HepG2 (cell line): ENCODE measurements around the gene SMIM13. TPM values are rescaled to one million over a fixed set of nuclear protein-coding genes. Genes with fewer than 3 reads are reported as not detected.
A peak's percentile ranks its signal among the peaks of the same experiment; 100 is the strongest.

Experiments
- AHDC1 ChIP-seq: sonication (generic); formaldehyde crosslinking; IDR thresholded peaks from 2 replicates; pipeline ENCODE4 v1.5.1; 2020; ENCODE audit warnings: mild to moderate bottlenecking, missing genetic modification reagents, borderline replicate concordance
- CTCF ChIP-seq: sonication (generic); formaldehyde crosslinking; IDR thresholded peaks from 2 replicates; pipeline ENCODE4 v1.5.0; 2020; ENCODE audit warnings: mild to moderate bottlenecking, missing genetic modification reagents, moderate library complexity
- DMTF1 ChIP-seq: sonication (generic); formaldehyde crosslinking; IDR thresholded peaks from 2 replicates; pipeline ENCODE4 v1.4.0; 2020; ENCODE audit warnings: mild to moderate bottlenecking, missing genetic modification reagents
- FOXA1 ChIP-seq, 2 experiments: fragments of 450-650 bp in 1 of 2; sonication (generic) in 1 of 2; formaldehyde crosslinking in 1 of 2; IDR thresholded peaks; 2 replicates each; pipeline versions ENCODE4 v1.4.0 to v1.6.1; 2016 to 2020; ENCODE audit warnings: missing genetic modification reagents in 1 of 2
- GFI1 ChIP-seq: sonication (generic); formaldehyde crosslinking; IDR thresholded peaks from 2 replicates; pipeline ENCODE4 v1.5.0; 2020; ENCODE audit warnings: missing genetic modification reagents, mild to moderate bottlenecking, borderline replicate concordance
- MAFK ChIP-seq, 2 experiments: IDR thresholded peaks in 1 of 2; conservative IDR thresholded peaks in 1 of 2; 2 replicates each; pipeline ENCODE4 v1.6.1; 2011; ENCODE audit warnings: improper control_type of control experiment in 2 of 2, low read length in 2 of 2
- MIXL1 ChIP-seq: IDR thresholded peaks from 2 replicates; pipeline ENCODE4 v1.6.1; 2016
- MTA3 ChIP-seq: sonication (generic); formaldehyde crosslinking; IDR thresholded peaks from 2 replicates; pipeline ENCODE4 v1.4.0; 2020; ENCODE audit warnings: missing genetic modification reagents
- NR2F2 ChIP-seq: IDR thresholded peaks from 2 replicates; pipeline ENCODE4 v1.6.1; 2012; ENCODE audit warnings: low read depth, inconsistent platforms, borderline replicate concordance
- NRL ChIP-seq: sonication (generic); formaldehyde crosslinking; IDR thresholded peaks from 2 replicates; pipeline ENCODE4 v1.5.0; 2020; ENCODE audit warnings: missing genetic modification reagents, mild to moderate bottlenecking, moderate library complexity, borderline replicate concordance
- PHF21A ChIP-seq: sonication (generic); formaldehyde crosslinking; IDR thresholded peaks from 2 replicates; pipeline ENCODE4 v1.5.0; 2020; ENCODE audit warnings: mild to moderate bottlenecking, missing genetic modification reagents
- RFX1 ChIP-seq: fragments of 450-650 bp; IDR thresholded peaks from 2 replicates; pipeline ENCODE4 v1.6.1; 2017
- RNF2 ChIP-seq: fragments of 450-650 bp; conservative IDR thresholded peaks from 2 replicates; pipeline ENCODE4 v1.6.1; 2016; ENCODE audit warnings: low read depth
- SAP130 ChIP-seq: IDR thresholded peaks from 2 replicates; pipeline ENCODE4 v1.6.1; 2016; ENCODE audit warnings: low read depth
- SRSF1 ChIP-seq: fragments of 200-400 bp; formaldehyde crosslinking; optimal IDR thresholded peaks from 2 replicates; pipeline ENCODE3; 2017; ENCODE audit warnings: mild to moderate bottlenecking, low read depth, low read length, moderate library complexity
- TEAD3 ChIP-seq: optimal IDR thresholded peaks from 2 replicates; pipeline ENCODE3; 2016; ENCODE audit warnings: borderline replicate concordance
- TOE1 ChIP-seq: sonication (generic); formaldehyde crosslinking; IDR thresholded peaks from 2 replicates; pipeline ENCODE4 v1.4.0; 2020; ENCODE audit warnings: mild to moderate bottlenecking, missing genetic modification reagents
- XRCC5 ChIP-seq: fragments of 200-400 bp; formaldehyde crosslinking; optimal IDR thresholded peaks from 2 replicates; pipeline ENCODE3; 2017; ENCODE audit warnings: mild to moderate bottlenecking, low read length
- ZNF430 ChIP-seq: sonication (generic); formaldehyde crosslinking; IDR thresholded peaks from 2 replicates; pipeline ENCODE4 v1.9.0; 2021; ENCODE audit warnings: mild to moderate bottlenecking, missing genetic modification reagents
- ZNF550 ChIP-seq: sonication (generic); formaldehyde crosslinking; IDR thresholded peaks from 2 replicates; pipeline ENCODE4 v1.4.0; 2020; ENCODE audit warnings: mild to moderate bottlenecking, missing genetic modification reagents, borderline replicate concordance
- ZNF605 ChIP-seq: sonication (generic); formaldehyde crosslinking; IDR thresholded peaks from 2 replicates; pipeline ENCODE4 v1.8.0; 2022; ENCODE audit warnings: mild to moderate bottlenecking, missing genetic modification reagents
- polyA plus RNA-seq, 8 experiments: library from polyadenylated mRNA; depleted of rRNA in 3 of 8; stranded (reverse) in 7 of 8; unstranded in 1 of 8; fragments of >200 nt; fragmentation: Illumina TruSeq in 4 of 8; extraction: Trizol in 4 of 8; gene quantifications; 2 replicates each; pipeline versions ENCODE4 v1.2.1 to v1.2.3, GENCODE V29; 2011 to 2016; ENCODE audit warnings: low read depth in 4 of 8, missing spikeins in 1 of 8, mixed read lengths in 1 of 8; ENCODE audit not compliant: insufficient read depth in 1 of 8
- total RNA-seq, 5 experiments: library from RNA; depleted of rRNA; stranded (reverse); fragments of >200 nt; fragmentation: Illumina TruSeq; extraction: Trizol; gene quantifications; 2 replicates each; pipeline ENCODE4 v1.2.3, GENCODE V29; 2016; ENCODE audit warnings: low read depth in 1 of 5

SMIM13 gene
- total and polyA plus RNA-seq, 2 of the 13 experiments (the other 11 are each of a cell fraction or from before 2014, with no cell fraction given), result 2.7 to 10.2 TPM

GRCh38 chr6:11164717-11165646 lies 71.3 kb downstream of the SMIM13 start (continued):
- peak; percentile 87 for TF ChIP-seq NR2F2
- no peak for TF ChIP-seq SRSF1
- no peak for TF ChIP-seq ZNF550 (CRISPR knock-in tag)
- TF ChIP-seq TOE1 (CRISPR knock-in tag), result no peak
- TF ChIP-seq ZNF430 (CRISPR knock-in tag), result no peak
- no peak for TF ChIP-seq FOXA1 (IDR thresholded peaks at IDR 0.05)
- TF ChIP-seq FOXA1 (CRISPR knock-in tag; IDR thresholded peaks at IDR 0.05), result no peak; the same call in 1 of the 2 replicates
- no peak for TF ChIP-seq RFX1
- TF ChIP-seq AHDC1 (CRISPR knock-in tag), result no peak
- no peak for TF ChIP-seq MIXL1 (CRISPR knock-in tag)
- no peak for TF ChIP-seq XRCC5
- no peak for TF ChIP-seq ZNF605 (CRISPR knock-in tag)
- no peak for TF ChIP-seq DMTF1 (CRISPR knock-in tag)
- no peak for TF ChIP-seq PHF21A (CRISPR knock-in tag)
- TF ChIP-seq MAFK (conservative IDR thresholded peaks at IDR 0.05 in 1 of 2, IDR thresholded peaks at IDR 0.05 in 1 of 2; ENCODE audit: low read length in 2 of 2), result no peak
- TF ChIP-seq CTCF (CRISPR knock-in tag), result peak; percentile 13; the same call in 1 of the 2 replicates
- no peak for TF ChIP-seq MTA3 (CRISPR knock-in tag)
- TF ChIP-seq NRL, result peak; percentile 48; the same call in 1 of the 2 replicates
- peak; percentile 95 for TF ChIP-seq TEAD3
- no peak for TF ChIP-seq SAP130
- TF ChIP-seq GFI1 (CRISPR knock-in tag), result no peak
- TF ChIP-seq RNF2, result no peak
